Epidermal melanocyte (primary cell): ENCODE measurements around the gene EPHB1.
"Not testable (repeated sequence)": the region's sequence is repeated elsewhere in the genome, so short reads cannot be mapped to it uniquely, and the experiment has no call there.

Source experiments
- DNase-seq: peaks from one replicate; pipeline ENCODE4 v3.0.0; 2011; ENCODE audit warnings: low spot score; ENCODE audit not compliant: insufficient read length

Gene EPHB1

DNA sequence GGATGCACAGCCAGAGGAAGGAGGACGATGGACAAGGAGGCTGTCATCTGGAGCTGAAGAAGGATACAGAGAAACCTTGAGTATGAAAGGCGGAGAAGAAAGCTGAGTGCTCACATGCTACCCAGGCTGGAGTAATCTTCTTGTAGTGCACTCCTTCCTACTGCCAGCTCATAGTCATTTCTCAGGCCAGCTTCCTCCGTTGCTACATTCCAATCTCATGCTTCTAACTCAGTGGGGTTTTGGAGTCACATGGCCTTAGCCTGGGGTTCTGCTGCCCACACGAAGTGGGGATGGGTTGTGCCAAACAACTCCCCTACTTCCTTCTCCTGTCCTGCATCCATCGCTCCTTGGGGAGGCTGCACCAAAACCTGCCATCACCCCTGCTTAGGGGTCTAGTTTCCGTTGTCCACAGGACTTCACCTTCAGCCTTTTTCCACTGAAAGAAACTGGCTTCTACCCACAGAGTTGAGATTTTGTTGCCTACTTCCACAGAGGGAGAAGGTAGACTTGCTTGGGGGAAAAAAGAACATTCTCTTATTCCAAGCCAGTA lies 239.9 kb downstream of the EPHB1 start:
- DNase-seq = no peak

DNA sequence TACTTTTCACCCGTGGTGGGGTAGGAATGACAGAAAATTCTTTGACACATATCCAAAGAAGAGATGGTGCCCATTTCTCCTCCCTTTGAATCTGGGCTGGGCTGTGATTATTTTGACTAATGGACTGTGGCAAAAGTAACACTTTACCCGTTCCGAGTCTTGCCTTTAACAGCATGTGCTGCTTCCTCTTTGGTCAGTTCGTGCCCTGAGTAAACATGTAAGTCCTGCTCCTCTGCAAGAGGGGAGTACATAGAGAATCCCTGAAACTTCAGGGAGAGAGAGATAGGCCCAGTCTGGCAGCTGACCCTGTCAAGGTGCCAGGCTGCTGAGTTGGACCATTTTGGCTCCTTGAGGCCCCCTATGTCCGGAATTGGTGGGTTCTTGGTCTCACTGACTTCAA lies 243.1 kb downstream of the EPHB1 start:
- DNase-seq = no peak

DNA sequence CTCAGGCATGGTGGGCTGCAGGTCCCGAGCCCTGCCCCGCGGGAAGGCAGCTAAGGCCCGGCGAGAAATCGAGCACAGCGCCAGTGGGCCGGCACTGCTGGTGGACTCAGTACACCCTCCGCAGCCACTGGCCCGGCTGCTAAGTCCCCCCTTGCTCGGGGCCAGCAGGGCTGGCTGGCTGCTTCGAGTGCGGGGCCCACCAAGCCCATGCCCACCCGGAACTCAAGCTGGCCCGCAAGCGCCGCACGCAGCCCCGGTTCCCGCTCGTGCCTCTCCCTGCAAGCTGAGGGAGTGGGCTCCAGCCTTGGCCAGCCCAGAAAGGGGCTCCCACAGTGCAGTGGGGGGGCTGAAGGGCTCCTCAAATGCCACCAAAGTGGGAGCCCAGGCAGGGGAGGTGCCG lies 244.5 kb downstream of the EPHB1 start:
- not testable (repeated sequence) for DNase-seq

DNA sequence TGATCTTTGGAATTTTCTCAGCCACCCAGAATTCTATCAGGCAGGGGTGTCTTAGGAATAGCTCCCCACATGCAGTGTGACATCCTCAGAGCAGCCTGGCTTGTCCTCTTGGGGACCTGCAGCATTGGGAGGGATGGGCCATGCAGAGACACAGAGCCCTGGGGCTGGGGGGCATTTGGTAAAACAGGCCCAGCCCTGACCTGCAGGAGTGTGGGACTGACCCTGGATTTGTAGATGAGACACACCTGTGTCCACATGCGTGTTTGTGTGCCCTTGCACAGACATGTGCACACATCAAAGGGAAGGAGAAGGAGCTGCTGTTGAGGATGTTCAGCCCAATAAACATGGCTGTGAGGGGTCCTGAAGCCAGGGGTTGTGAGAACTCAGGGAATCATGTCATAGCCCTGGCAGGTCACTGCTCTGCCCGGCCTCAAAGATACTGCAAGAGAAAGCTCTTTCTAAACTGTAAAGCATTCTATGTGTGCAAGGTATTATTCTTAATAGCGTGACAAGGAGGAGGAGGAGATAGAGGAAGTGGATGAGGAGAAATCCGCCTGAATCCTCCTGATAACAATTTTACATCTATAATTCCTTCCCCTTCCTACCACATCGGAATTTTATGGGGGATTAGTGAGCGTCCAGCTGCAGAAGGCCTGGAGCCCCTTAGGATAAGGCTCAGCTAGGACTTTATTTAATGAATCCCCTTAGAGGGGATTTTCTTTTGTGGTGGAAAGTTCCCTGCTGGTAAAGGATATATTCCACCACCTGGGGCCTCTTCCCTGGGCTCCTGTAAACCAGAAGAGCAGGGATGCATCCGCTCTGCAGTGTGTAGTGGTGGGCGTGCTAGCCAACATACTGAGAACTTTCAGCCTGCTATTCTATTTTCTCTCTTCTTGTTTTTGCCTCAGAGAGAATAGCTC lies 245.5 kb downstream of the EPHB1 start:
- DNase-seq = no peak

DNA sequence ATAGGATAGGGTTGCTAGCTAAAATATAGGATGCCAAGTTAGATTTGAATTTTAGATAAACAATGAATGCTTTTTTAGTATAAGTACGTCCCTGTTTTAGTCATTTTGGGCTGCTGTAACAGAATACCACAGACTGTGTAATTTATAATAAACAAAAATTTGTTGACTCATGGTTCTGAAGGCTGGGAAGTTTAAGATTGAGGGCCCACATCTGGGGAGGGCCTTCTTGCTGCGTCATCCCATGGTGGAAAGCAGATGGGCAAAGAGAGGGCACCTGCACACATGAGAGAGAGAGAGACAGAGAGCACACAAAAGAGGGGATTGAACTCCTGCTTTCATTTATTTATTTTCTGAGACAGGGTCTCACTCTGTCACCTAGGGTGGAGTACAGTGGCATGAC lies 246.5 kb downstream of the EPHB1 start:
- no peak for DNase-seq

DNA sequence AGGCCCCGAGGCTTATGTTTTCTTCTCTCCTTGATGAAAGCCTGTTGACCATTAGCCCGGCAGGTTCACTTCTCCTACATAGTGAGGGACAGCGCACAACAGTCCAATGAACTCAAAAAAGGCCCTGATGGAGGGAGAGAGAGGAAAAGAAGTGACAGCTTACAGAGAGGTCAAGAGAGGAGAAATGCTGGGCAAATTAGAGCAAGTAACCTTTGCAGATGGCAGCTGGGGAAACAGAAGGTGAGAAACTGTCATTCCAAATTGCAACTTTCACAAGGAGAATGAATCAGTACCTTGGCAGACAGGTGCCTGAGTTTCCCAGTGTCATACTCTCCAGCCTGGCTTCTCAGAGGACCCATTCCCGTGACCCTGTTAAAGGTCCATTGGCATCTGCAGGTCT lies 252.0 kb downstream of the EPHB1 start:
- DNase-seq = no peak

DNA sequence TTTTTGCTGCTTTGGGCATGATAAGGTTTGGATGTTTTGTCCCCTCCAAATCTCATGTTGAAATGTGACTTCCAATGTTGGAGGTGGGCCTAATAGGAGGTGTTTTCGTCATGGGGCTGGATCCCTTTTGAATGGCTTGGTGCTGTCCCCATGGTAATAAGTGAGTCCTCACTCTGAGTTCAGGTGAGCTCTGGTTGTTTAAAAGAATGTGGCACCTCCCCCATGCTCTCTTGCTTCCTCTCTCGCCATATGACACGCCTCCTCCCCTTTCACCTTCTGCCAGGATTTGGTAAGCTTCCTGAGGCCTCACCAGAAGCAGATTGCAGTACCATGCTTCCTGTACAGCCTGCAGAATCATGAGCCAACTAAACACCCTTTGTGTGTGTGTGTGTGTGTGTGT lies 255.5 kb downstream of the EPHB1 start:
- no peak for DNase-seq

DNA sequence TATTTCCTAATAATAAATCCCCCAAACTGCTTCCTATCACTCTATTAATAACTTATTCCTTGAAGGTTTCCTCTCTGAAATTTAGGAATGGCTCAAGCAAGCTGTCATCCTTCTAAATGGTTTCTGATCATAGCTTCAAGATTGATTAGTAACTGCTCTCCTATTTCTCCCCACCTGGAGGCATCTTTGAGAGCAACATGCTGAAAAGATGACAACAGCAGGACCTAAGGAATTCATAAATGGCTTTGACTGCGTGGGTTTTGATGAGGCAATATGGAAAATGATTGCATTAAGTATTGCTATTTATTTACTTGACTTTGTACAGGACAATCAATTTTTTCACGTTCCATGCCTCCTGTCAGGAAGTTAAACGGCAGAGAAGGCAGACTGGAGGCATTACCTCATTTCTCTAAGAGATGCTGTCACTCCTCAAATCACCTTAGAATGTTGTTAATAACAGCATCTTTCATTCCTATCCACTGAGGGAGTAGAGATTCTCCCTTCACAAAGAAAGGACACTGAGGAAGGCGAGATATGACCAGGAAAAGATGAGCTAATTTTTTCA lies 256.4 kb downstream of the EPHB1 start:
- DNase-seq = no peak

DNA sequence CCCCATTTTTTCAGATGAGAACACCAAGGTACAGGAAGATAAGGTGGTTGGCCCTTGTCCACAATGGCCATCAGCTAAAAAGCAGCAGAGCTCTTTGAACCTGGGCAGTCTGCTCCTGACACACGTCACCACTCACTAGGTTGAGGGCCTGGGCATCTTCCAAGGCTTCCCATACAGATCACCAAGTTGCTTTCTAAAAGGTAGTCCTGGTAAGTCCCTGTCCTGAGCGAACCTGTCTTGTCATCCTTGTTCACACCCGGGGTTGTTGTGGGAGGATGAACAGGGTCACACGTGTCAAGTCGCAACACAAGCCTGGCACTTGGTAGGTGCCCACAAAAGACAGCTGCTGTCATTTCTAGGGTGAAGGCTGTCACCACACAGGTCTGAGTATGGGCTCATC lies 260.4 kb downstream of the EPHB1 start:
- no peak for DNase-seq

DNA sequence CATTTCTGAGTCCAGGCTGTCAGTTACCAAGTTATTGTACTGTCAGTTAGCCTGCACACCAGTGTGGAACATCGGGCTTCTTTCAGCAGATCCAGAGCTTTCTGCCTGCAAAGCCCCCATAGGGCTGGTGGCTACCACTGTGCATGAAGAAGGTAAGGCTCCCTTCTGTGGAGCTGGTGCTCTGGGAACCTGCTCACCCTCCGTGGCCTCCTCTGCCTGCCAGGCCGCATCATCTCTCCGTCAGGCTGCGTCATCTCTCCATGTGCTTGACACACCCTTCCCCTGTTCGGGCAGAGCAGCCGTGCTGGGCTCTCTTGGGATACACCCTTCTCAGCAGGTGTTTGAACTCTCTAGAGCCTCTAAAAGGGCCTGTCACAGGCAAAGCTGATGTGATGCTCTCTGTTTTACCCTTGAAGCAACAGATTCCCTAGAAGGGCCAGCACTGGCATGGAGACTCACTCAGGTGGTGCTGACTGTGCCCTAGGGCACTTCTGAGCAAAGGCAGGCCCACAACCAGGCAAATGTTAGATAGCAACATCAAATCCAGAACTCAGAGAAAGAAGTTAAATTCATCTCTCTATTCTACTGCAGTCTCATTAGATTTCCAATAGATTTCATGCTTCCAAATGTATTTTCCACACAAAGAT lies 261.1 kb downstream of the EPHB1 start:
- DNase-seq = no peak

DNA sequence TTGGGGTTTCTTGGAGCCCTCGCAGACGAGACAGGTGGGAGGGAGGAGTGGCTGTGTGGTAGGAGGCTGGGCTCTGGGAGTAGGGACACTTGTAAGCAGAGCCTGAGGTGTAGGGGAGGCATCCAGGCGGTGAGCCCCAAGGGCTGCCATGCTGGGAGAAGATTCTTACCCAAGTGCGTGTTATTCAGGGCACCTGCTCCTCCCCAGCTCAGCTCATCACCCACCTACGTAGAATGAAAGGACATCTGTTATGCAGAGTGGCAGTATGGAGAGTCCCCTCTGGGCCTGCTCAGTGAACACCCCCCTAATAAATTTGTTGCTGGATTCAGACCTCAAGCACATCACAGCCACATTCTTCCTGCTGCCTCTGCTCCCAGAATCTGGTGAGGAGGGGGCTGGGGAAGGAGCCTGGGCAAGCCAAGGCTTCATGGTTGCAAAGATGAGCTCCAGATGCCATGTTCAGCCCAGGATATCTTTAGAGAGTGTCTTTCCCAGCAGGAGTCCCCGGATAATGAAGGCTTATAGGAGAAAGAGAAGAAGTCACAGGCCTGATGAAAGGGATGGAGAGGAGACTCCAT lies 261.8 kb downstream of the EPHB1 start:
- no peak for DNase-seq

DNA sequence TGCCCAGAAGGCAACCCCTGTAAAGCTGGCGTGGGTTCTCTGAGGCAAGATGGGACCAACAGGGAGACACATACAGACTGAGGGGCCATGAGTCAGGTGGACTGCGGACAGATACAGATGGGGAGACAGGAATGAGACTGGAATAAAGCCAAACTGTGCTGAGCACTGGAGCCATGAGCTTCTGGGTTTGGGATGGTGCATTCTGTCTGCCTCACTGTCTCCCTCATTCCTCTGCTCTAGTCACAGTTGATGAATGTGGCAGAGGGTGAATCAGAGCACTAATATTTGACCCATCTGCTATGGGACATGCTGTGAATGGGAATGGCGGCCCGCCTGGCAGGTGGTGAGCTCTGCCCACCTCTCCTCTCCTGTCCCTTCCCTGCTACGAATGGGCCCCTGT lies 262.9 kb downstream of the EPHB1 start:
- DNase-seq = no peak

DNA sequence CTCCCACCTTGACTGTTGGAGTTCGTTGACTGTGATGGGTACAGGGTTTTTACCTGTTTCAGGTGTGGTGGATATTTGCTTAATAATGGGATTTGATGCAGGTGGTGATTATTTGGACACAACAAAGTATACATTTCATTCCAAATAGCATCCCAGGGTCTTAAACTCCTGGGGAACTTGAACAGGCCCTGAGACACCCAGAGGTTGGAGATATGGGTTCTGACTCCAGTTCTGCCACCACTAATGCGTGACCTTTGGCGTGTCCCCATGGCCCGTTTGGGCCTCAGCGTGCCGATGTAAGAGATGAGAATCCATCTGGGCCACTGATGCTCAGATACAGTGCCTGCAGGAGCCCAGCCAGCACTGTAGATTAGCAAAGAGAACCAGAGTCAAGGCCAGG lies 264.5 kb downstream of the EPHB1 start:
- DNase-seq = no peak

DNA sequence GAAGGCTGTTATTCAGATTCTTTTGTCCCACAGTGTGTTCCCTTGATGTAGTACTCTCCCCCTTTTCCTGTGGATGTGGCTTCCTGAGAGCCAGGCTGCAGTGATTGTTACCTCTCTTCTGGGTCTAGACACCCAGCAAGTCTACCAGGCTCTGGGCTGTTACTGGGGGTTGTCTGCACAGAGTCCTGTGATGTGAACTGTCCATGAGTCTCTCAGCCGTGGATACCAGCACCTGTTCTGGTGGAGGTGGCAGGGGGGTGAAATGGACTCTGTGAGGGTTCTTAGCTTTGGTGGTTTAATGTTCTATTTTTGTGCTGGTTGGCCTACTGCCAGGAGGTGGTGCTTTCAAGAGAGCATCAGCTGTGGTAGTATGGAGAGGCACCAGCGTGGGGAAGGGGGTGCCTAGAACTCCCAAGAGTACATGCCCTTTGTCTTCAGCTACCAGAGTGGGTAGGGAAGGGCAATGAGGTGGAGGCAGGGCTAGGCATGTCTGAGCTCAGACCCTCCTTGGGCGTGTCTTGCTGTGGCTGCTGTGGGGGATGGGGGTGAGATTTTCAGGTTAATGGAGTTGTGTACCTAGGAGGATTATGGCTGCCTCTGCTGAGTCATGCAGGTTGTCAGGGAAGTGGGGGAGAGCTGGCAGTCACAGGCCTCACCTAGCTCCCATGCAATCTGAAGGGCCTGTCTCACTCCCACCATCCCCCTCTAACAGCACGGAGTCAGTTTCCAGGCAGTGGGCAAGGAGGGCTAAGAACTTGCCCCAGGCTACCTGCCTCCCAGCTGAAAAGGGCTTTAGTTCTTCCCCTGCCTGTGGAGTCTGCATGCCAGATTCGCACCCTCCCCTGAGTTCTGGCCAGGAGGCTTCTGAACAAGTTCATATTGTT lies 272.0 kb downstream of the EPHB1 start:
- not testable (repeated sequence) for DNase-seq

DNA sequence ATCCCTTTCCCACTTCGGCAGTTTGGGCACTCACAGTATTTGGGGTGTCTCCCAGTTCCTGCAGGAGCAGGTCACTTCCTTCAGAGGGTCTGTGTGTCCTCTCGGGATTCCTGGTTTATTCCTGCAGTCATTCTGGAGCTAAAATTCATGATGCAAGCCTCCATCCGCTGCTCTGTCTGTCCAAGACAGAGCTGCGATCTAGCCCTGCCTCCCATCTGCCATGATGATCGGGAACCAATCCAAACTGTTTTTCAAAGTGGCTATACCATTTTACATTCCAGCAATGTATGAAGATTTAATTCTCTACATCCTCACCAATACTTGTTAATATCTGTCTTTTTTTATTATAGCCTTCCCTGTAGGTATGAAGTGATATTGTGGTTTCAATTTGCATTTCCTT lies 273.0 kb downstream of the EPHB1 start:
- no peak for DNase-seq

DNA sequence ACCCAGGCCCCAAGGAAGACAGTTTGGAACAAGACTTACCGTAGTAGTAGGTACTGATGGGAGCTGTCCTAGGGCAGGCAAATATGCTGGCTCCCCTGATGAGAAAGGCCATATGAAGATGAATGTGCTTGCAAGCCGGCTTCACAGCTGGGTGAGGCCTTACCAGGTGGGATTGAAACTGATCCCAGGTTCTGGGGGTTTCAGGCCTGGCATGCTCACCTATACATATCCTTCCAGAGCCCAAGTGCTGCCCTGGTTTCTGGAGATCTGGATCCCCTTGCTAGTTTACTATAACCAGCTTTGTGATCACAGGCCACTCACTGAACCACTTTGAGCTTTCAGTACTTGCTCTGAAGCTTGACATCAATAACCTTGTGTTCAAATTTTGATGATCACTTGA lies 274.3 kb downstream of the EPHB1 start:
- no peak for DNase-seq

DNA sequence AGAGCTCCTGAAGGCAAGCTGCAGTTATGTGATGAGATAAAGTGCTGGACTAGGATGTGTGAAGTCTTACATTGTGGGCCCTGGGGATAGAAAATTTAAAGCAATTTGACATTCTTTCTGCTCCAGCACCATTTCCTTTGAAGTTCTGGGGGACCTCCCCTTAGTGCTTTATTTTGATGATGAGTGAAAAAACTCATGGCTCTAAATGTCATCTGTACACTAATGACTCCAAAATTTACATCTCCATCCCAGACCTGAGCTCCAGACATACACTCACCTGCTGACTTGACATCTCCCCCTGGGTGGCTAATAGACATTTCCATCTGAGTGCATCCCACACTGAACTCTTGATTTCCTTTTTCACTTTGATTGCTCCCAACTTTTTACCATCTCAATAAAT lies 276.4 kb downstream of the EPHB1 start:
- DNase-seq = no peak

DNA sequence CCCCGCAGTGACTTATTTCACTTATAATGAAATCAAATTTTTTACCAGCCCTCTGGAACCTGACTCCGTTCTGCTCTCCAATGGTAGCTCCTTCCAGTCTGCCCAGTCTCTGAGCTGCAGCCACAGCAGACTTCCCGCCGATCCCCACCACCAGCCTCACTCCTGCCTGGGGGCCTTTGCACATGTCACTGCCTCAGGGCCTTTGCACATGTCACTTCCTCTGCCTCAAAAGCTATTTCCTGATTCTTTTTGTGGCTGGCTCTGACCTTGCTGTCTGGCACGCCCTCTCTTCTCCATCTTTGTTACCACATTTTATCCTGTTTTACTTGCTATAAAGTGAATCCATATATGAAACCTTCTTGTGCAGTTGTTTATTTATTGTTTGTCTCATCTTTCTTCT lies 277.4 kb downstream of the EPHB1 start:
- no peak for DNase-seq

DNA sequence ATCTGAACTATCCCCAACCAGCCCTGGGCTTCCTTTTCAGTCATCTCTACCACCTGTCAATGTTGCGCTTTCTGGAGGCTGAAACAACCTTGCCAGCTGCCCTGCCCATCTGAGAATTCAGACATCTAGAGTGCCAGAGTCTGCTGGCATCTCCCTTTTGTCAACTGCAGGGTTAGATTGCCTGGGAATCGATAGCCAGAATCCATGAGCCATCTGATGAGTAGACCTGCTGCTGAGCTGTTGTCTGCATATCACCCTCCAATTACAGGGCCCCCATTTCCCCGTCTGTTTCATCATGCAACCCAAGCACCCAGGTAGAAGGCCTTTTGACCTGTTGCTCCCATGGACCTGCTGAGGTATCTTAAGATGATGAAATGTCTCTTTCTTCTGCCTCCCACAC lies 280.1 kb downstream of the EPHB1 start:
- DNase-seq = no peak

DNA sequence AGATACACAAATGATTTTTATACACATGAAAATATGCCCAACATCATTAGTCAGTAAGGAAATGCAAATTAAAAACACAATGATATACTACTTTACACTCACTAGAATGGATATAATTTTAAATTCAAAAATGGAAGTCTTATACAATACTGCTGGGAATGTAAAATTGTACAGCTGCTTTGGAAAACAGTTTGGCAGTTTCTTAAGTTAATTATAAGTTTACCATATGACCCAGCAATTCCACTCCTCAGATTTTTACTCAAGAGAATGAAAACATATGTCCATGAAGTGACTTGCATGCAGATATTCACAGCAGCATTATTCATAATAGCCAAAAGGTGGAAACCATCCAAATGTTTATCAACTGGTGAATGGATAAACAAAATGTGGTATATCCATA lies 281.3 kb downstream of the EPHB1 start:
- DNase-seq = no peak

DNA sequence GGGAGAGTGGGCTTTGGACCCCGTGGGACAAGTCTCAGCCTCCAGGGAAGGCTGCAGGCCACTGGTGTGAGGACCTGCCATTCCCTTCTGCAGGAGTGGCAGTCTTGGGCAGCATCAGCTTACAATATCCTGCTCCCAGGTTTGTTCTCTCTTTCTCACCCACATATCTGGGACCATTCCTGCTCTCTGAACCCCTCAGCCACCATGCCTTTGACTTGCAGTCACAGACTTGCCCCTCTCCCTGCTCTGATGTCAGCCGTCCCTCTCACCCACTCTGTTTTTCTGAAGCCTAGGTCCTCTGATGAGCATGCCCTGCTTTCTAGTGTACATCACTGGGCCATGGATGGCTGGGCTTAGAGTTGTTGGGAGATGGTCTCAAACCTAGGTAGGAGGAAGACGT lies 282.1 kb downstream of the EPHB1 start:
- DNase-seq = no peak
